ENCODE measurements around the gene SPEM1.

SPEM1 gene

DNA sequence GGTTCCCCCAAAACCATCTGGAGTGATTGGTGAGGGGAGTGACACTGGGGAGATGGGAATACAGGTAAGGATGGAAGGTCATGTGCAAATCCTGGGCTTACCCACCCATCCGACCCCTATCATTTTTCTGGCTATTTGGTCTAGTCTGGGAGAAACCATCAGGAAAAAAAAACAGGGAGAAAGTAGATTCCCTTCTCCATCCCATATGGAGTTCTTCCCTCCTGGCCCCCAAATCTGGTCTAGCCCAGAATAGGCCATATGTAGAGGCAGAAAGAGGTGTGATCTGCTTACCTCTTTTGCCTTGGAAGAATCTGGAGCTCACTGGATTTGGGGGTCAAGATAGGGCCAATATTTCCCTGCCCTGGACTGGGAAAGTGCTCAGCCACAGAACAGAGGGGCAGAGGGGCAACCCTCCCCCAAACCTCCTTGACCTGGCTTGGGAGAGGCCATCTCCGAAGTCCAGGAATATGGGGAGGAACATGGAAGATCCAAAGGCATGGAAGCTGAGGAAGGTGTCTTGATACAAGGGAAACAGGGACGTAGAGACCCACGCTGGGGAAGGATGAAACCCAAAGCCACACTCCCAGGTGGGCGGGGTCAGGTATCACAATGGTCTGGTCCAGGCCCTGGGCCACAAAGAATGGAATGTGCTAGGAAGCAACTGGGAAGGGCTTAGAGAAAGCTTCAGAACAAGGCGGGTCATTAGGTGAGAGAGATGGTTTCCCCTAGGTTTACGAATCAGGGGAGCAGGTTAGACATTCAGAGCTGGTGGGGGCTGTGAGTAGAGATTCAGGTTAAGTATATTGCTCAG is 40.9 kb downstream of the SPEM1 start:
- TF ChIP-seq, protein P1, sequence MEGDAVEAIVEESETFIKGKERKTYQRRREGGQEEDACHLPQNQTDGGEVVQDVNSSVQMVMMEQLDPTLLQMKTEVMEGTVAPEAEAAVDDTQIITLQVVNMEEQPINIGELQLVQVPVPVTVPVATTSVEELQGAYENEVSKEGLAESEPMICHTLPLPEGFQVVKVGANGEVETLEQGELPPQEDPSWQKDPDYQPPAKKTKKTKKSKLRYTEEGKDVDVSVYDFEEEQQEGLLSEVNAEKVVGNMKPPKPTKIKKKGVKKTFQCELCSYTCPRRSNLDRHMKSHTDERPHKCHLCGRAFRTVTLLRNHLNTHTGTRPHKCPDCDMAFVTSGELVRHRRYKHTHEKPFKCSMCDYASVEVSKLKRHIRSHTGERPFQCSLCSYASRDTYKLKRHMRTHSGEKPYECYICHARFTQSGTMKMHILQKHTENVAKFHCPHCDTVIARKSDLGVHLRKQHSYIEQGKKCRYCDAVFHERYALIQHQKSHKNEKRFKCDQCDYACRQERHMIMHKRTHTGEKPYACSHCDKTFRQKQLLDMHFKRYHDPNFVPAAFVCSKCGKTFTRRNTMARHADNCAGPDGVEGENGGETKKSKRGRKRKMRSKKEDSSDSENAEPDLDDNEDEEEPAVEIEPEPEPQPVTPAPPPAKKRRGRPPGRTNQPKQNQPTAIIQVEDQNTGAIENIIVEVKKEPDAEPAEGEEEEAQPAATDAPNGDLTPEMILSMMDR (IDR thresholded peaks at IDR 0.05; ENCODE audit: extremely low read depth, missing control alignments), result no peak

GRCh38 chr17:7462474-7463371 is 42.6 kb downstream of the SPEM1 start:
- TF ChIP-seq, protein P1 (IDR thresholded peaks at IDR 0.05; ENCODE audit: extremely low read depth, missing control alignments), result no peak
- DNase-seq (ENCODE audit: low spot score), result no peak

More for the DNA sequence above, 40.9 kb downstream of the SPEM1 start:
- DNase-seq (ENCODE audit: low spot score), result no peak

DNA sequence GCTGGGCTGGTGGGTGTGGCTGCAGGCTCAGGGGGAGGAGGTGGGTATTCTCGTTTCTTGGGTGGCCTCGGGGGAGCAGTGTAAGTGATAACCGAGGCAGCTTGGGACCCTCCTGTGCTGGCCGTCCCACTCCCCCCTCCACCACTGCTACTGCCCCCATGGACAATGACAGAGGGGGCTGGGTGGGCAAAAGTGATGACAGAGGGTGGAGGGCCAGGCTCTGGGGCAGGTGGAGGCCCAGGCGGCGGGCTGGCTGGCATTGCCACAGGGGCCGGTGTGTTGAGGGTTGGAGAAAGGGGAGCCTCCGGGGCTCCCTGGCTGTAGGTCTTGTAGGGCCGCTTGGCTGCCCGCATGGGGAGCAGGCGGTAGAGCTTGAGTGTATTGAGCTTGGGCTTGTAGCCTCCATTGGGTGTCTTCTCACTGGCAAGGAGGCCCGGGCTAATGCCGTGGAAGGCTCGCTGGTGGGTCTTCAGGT is 43.3 kb downstream of the SPEM1 start:
- TF ChIP-seq, protein P1 (IDR thresholded peaks at IDR 0.05; ENCODE audit: extremely low read depth, missing control alignments), result no peak
- no peak for DNase-seq (ENCODE audit: low spot score)

GRCh38 chr17:7464081-7464480 is 44.0 kb downstream of the SPEM1 start:
- TF ChIP-seq, protein P1 (IDR thresholded peaks at IDR 0.05; ENCODE audit: extremely low read depth, missing control alignments), result no peak
- no peak for DNase-seq (ENCODE audit: low spot score)

GRCh38 chr17:7465597-7466275 is 45.6 kb downstream of the SPEM1 start:
- TF ChIP-seq, protein P1 (IDR thresholded peaks at IDR 0.05; ENCODE audit: extremely low read depth, missing control alignments), result no peak
- DNase-seq (ENCODE audit: low spot score), result no peak

DNA sequence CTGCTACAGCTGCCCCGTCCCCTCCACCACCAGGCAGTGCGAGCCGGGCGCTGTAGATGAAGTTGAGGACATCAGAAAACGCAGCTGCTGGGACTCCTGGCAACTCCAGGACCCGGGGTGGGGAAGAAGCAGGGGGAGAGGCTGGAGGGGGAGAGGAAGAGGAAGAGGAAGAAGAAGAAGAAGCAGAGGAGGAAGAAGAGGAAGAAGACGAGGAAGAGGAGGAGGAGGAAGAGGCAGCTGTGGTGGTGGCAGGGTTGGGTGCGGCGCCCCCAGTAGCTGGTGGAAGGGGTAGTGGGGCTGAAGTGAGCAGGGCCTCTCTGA is 46.2 kb downstream of the SPEM1 start:
- DNase-seq (ENCODE audit: low spot score), result no peak
- TF ChIP-seq, protein P1 (IDR thresholded peaks at IDR 0.05; ENCODE audit: extremely low read depth, missing control alignments), result no peak
